DMS 273 treated with DMSO at 0.1 percent for 48 hours (cell line): Measurements from ENCODE around the gene CAV2.

Experiments
- DNase-seq: peaks from one replicate; lab custom pipeline; 2025; lab: John Stamatoyannopoulos, UW

Gene CAV2

GRCh38 chr7:116524609-116525297, 25.2 kb downstream of the CAV2 start, which contains the start of gene CAV1:
Gene CAV1 (plus strand): TSS chr7:116525036. CDS start chr7:116525063, 27 bp downstream.
- no peak for DNase-seq

- no peak for DNase-seq
These were observed 25.9 kb downstream of the CAV2 start for GRCh38 chr7:116525298-116525912.

- DNase-seq, result peak; percentile 16
These were observed 26.6 kb downstream of the CAV2 start for GRCh38 chr7:116525913-116526861.

- DNase-seq, result no peak
These were observed 27.4 kb downstream of the CAV2 start for GRCh38 chr7:116526897-116527296.

- DNase-seq, result no peak
These were observed 28.0 kb downstream of the CAV2 start for GRCh38 chr7:116527521-116527920.

GRCh38 chr7:116528008-116528789, 28.7 kb downstream of the CAV2 start:
- DNase-seq, result no peak

GRCh38 chr7:116529250-116529649, 29.7 kb downstream of the CAV2 start:
- no peak for DNase-seq

GRCh38 chr7:116530107-116530820, 30.7 kb downstream of the CAV2 start:
- no peak for DNase-seq

GRCh38 chr7:116532102-116532688, 32.7 kb downstream of the CAV2 start:
- DNase-seq, result no peak

- DNase-seq, result no peak
These were observed 35.3 kb downstream of the CAV2 start for GRCh38 chr7:116534790-116535189.

GRCh38 chr7:116535416-116535815, 35.9 kb downstream of the CAV2 start:
- DNase-seq, result no peak

GRCh38 chr7:116538138-116538537, 38.6 kb downstream of the CAV2 start:
- no peak for DNase-seq

GRCh38 chr7:116539879-116540278, 40.3 kb downstream of the CAV2 start:
- DNase-seq, result no peak

- DNase-seq, result no peak
These were observed 41.2 kb downstream of the CAV2 start for GRCh38 chr7:116540743-116541142.

GRCh38 chr7:116541951-116542350, 42.4 kb downstream of the CAV2 start:
- DNase-seq, result no peak

GRCh38 chr7:116542618-116543017, 43.1 kb downstream of the CAV2 start:
- no peak for DNase-seq

GRCh38 chr7:116543664-116544063, 44.1 kb downstream of the CAV2 start:
- DNase-seq, result no peak

GRCh38 chr7:116544487-116544886, 44.9 kb downstream of the CAV2 start:
- DNase-seq, result no peak

- DNase-seq, result no peak
These were observed 46.0 kb downstream of the CAV2 start for GRCh38 chr7:116545411-116545993.

GRCh38 chr7:116546054-116546453, 46.5 kb downstream of the CAV2 start:
- DNase-seq, result no peak
